UCSD-AML1 (cell line): Measurements from ENCODE around the gene NRAP.

Source experiments
- DNase-seq: peaks from one replicate; lab custom pipeline; 2025; ENCODE audit not compliant: unreplicated experiment; lab: John Stamatoyannopoulos, UW

The NRAP gene

DNA sequence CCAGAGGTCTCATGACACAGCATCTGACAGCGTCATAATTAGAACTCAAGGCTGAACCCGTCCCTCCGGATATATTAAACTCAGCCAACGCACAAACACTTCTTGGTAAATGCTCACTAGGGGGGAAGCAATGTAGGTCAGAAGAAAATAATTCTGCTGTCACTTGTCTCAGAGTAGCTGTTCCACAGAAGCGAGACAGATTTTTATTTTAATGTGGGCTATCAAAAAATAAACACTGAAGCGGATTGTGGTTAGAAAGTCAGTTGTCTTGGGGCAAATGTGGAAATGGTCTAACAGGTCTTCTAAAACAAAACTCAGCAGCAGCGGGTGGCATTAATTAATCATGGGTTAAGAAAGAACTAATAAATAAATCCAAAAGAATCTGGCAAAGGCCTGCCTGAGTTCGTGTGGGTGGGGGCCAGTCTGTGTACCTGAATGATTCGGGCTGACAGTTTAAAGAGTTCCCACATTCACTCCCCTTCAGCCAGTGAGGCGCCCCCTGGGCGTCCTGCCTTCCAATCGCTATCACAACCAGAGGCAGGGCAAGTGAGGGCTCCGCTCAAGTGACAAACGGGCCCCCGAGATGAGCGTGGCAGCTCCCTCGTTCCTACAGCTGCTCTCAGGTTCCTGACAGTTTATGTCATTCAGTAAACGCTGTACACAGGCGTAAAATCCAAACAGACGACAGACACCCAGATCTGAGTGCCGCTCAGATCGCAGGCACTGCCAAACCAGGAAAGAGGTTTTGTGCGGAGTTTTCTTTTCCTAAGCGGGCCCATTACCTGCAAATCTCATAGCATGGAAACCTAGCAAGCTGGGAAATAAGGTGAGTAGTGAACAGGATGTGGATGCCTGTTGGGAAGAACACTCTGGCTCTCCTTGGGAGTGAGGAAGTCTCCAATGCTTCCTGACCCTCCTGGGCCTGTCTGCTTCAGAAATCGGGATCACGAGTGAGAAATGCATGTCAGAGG lies 52.9 kb downstream of the NRAP start:
- DNase-seq, result no peak

DNA sequence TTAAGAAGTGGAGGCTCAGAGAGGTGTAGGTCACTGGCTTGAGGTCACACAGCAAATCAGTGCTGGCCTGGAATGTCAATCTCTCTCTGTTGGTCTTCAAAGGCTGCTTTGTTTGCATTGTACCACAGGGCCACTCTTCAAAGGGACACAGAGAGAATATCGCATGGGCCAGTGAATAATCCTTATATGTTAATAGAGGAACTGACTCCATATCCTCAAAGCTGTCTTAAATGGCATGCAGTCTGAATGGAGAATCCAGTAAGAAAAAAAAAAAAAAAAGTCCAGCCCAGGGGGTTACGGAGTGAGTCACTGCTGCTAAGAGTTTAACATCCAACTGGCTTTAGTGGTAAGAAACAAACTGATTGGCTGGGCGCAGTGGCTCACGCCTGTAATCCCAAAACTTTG lies 54.1 kb downstream of the NRAP start:
- no peak for DNase-seq

DNA sequence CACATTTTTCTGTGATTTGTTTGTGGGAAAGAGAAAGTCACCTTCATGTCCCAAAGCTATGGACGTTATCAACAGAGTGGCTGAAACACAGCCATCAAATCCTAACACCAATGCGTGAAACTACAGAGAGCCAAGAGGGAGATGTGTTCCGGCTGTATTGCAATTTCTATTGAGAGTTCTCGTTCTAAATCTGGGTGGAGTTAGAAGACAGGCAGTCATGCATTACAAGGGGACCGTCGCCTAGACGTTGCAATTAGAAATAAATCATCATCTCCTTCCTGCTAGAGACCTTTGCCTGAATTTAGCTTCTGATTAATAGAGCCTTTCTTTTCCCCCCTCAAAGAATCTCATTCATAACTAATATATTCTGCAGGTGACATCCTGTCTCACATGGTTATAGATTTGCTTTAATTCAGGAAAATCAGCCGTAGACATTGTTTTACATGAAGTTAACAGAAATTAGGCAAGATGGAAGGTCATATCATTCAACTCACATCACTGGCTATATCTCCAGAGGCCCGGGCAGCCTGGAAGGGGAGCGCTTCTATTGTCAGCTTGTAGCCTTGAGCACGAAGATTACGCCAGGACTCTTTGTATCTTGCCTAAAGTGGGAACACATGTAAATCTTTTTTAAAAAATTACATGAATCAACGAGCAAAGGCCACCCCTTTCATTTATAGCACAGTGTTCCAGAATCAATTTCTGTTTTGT lies 58.4 kb downstream of the NRAP start:
- DNase-seq, result no peak

GRCh38 chr10:113604572-113604971 lies 59.3 kb downstream of the NRAP start:
- no peak for DNase-seq

DNA sequence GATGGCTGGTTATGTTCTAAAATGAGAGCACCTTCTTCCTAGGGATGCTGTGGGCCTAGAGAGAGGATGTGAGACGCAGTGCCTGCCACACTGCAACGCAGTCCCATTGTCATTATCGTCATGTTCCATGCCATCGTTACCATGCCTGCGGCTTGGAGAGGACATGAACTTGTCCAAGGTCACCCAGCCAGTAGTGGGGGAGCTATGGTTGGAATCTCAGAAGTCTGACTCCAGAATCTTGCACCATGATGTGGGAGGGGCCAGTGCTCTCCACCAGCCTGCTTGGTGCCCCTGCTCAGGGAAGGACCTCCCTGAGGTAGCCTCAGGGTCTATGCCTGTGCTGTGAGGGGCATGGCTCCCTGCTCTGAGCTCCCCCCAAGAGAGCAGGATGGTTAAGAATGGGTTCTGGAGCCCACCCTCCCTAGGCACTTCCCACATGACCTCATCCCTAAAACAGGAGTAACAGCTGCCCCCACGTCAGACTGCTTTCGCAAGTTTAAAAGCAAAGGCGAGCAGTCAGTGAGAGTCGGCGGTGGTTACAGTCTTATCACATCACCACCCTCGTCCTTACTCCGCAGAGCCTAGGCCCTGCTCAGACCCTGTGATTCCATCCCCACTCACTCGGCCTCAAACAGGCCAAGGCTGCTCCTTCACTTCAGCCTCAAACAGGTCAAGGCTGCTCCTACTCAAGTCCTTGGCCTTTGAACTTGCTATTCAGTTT lies 60.6 kb downstream of the NRAP start:
- no peak for DNase-seq

- DNase-seq, result no peak
These were observed 63.3 kb downstream of the NRAP start for GRCh38 chr10:113600569-113600968.

GRCh38 chr10:113594652-113595051 lies 69.2 kb downstream of the NRAP start:
- no peak for DNase-seq

DNA sequence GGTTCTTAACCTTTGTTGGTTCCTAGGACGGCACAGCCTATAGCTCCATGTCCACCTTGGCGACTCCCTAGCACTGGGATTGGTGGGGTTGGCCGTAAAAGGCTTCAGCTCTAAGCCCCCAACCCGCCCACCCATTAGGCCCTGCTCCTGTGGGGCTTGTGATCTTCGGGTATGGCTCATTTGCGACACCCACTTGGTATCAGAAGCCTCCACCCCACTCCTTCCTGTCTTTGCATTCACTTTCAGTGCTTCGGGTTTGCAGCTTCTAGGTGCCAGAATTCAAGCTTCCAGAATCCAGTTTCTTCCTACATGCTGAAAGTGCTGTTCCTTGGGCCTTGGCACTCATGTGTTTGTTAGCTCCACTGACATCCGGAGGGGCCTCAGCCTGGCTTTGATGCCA lies 71.5 kb downstream of the NRAP start:
- no peak for DNase-seq

DNA sequence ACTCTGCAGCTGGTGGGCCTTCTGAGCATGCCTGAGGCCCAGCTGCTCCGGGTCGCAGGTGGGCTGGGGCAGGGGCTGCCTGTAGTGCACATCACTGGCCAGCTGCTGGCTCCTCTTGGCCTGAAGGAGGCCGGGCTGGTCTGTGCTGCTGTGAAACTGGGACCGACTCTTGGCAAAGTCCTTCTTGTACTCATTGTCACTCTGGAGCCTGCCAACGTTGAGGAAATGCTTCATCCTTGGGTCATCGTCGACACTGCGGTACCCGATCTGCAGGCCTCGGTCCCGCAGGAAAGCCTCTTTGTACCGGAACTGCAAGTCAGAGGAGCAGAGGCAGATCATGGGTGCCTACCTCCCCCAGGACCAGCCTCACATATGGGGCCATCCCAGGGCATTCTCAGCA lies 73.3 kb downstream of the NRAP start:
- no peak for DNase-seq

DNA sequence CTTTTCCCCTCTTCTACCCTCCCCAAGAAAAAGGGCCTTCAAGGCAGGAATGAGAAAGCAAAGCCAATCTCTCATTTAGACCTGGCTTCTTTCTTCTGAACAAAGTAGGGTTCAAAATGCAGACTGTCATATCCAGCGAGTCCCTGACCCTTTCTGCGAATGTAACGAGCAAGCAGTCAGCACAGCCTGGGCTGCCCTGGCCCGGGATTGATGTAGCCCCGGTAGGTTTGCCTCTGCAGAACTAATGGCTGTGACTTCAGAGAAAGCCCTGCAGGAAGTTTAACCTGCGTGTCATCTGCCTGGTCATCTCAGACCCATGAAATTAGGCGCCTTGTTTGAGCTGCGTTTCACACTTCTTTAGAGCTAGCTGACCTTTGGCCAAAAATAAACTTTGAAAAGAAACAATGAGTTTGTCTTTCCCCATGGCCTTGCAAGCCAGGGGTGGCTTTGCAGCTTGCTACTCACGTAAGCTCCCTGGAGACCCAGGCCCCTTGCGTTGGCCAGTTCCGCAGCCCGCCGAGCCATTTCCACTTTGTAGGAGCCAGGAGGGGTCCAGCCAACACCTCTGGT lies 74.6 kb downstream of the NRAP start:
- no peak for DNase-seq

DNA sequence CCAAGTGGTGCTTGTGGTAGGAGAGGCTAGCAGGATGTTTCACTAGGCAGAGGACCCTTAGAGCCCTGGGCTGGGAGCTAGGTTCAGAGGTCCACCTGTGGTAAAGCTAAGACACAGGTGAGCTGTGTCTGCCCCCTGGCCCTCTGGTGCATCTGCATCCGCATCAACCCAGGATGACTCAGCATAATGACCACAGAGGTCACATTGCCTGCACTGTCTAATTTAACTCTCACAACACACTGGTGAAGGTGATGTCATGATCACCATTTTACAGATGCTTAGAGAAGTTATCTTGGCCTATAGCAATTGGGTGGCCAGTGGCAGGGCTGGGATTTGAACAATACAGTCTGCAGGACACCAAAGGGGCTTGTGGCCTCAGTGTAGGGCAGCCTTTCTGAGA lies 77.9 kb downstream of the NRAP start:
- no peak for DNase-seq

GRCh38 chr10:113583571-113583970 lies 80.3 kb downstream of the NRAP start:
- no peak for DNase-seq

GRCh38 chr10:113581092-113581491 lies 82.7 kb downstream of the NRAP start:
- no peak for DNase-seq

GRCh38 chr10:113578773-113579172 lies 85.1 kb downstream of the NRAP start:
- DNase-seq, result no peak

DNA sequence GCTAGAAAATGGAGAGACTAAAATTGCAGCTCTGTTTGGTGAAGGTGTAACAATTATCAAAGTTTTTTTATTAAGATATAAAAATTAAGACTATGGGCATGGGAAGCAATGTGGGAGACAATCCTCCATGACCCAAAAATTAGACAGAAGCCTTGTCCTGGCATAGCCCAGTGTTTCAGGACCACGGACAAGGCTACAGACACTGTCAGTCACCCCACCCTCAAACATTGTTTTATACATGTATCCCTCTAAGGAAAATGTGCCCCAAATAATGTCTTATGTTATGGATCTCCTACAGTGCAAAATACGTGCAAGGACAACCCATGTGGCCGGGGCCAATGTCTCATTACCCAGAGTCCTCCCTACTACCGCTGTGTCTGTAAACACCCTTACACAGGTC lies 87.0 kb downstream of the NRAP start:
- no peak for DNase-seq

DNA sequence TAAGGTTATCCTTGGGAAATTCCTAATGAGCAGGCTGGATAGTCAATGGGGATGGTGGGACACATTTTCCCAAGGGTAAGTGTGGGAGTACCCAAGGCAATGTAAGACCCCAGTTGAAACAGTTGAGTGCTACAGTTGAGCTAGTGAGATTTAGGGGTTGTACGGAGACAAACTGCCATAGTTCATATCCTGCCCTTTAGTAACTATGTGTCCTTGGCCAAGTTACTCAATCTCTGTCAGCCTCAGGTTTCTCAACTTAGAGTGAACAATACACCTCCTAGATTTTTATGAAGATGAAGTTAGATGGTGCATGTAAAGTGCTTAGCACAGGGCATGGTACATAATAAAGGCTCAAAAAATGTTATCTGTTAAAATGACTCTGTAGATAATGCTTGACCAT lies 90.5 kb downstream of the NRAP start:
- DNase-seq, result no peak

- no peak for DNase-seq
These were observed 91.1 kb downstream of the NRAP start for GRCh38 chr10:113572520-113573290.

- no peak for DNase-seq
These were observed 94.3 kb downstream of the NRAP start for GRCh38 chr10:113569576-113569975.

DNA sequence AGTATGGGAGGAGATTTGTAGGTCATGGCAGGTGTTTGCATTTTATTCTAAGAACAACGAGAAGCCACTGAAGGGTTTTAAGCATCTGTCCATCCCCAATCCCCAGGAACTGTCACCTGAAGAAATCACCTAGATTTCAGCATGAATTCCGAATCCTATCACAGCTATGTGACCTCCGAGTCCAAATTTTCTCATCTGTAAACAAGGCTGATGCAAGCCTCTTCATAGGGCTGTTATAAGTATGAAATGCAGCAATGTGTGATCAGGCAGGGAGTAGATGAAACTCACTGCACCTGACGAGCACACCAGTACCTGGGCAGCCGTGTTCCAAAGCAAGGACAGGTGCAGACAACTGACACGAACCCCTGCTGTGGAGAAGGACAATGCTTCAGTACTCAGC lies 97.0 kb downstream of the NRAP start:
- no peak for DNase-seq

DNA sequence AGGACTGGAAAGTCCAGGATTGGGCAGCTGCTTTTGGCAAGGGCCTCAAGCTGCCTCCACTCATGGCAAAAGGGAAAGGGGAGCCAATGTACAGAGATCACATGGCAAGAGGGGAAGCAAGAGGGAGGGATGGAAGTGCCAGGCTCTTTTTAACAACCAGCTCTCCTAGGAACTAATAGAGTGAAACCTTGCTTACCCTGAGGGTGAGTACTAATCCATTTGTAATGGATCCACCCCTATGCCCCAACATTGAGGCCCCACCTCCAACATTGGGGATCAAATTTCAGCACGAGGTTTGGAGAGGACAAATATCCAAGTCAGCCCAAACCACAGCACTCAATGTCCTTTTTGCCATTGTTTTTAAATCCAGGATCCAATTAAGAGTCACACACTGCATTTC lies 98.5 kb downstream of the NRAP start:
- no peak for DNase-seq
